ENCODE results near the gene PGLYRP1.

The PGLYRP1 gene

GRCh38 chr19:46000491-46001246 is 22.2 kb downstream of the PGLYRP1 start:
- DNase-seq (ENCODE audit: low spot score) = peak; percentile 91

GRCh38 chr19:45999653-46000121 is 23.2 kb downstream of the PGLYRP1 start:
- peak; percentile 64 for DNase-seq (ENCODE audit: low spot score)

- no peak for DNase-seq (ENCODE audit: low spot score)
These were observed 24.0 kb downstream of the PGLYRP1 start for GRCh38 chr19:45998834-45999233.

- no peak for DNase-seq (ENCODE audit: low spot score)
These were observed 25.9 kb downstream of the PGLYRP1 start for GRCh38 chr19:45996933-45997332.

GRCh38 chr19:45995715-45996385 is 27.0 kb downstream of the PGLYRP1 start:
- no peak for DNase-seq (ENCODE audit: low spot score)

GRCh38 chr19:45994998-45995714 is 27.7 kb downstream of the PGLYRP1 start, which contains the start of gene CCDC61:
TSS of gene CCDC61 (plus strand) at chr19:45995467. CDS start at chr19:46003019, 7,552 bp downstream.
- DNase-seq (ENCODE audit: low spot score) = peak; percentile 94

GRCh38 chr19:45994456-45994997 is 28.3 kb downstream of the PGLYRP1 start:
- DNase-seq (ENCODE audit: low spot score) = no peak

GRCh38 chr19:45990113-45990728 is 32.6 kb downstream of the PGLYRP1 start:
- no peak for DNase-seq (ENCODE audit: low spot score)

GRCh38 chr19:45985321-45985720 is 37.5 kb downstream of the PGLYRP1 start:
- no peak for DNase-seq (ENCODE audit: low spot score)

- DNase-seq (ENCODE audit: low spot score) = peak; percentile 39
These were observed 41.5 kb downstream of the PGLYRP1 start for GRCh38 chr19:45981350-45981749.

GRCh38 chr19:45978156-45978555 is 44.7 kb downstream of the PGLYRP1 start:
- no peak for DNase-seq (ENCODE audit: low spot score)

- DNase-seq (ENCODE audit: low spot score) = no peak
These were observed 46.7 kb downstream of the PGLYRP1 start for GRCh38 chr19:45976178-45976577.

- DNase-seq (ENCODE audit: low spot score) = no peak
These were observed 47.4 kb downstream of the PGLYRP1 start for GRCh38 chr19:45975306-45976070.

GRCh38 chr19:45973553-45974338 is 49.1 kb downstream of the PGLYRP1 start, which contains the start of gene NOVA2:
TSS of gene NOVA2 (minus strand) at chr19:45973865. CDS start at chr19:45973351, 514 bp downstream.
- peak; percentile 100 for DNase-seq (ENCODE audit: low spot score)

- DNase-seq (ENCODE audit: low spot score) = peak; percentile 35
These were observed 49.8 kb downstream of the PGLYRP1 start for GRCh38 chr19:45972947-45973540.

- no peak for DNase-seq (ENCODE audit: low spot score)
These were observed 50.5 kb downstream of the PGLYRP1 start for GRCh38 chr19:45972081-45972946.

- no peak for DNase-seq (ENCODE audit: low spot score)
These were observed 51.5 kb downstream of the PGLYRP1 start for GRCh38 chr19:45971260-45971902.

GRCh38 chr19:45969676-45970075 is 53.2 kb downstream of the PGLYRP1 start:
- DNase-seq (ENCODE audit: low spot score) = no peak
